GM12864 (cell line): ENCODE data around the gene PPP6R2.

Source experiments
- DNase-seq: peaks from one replicate; pipeline ENCODE4 v3.0.0-alpha.2; 2011; ENCODE audit warnings: low read depth
- H3K4me3 ChIP-seq: 2 replicates; pipeline ENCODE4 v1.5.1; 2011; ENCODE audit warnings: mild to moderate bottlenecking, low read depth, low read length, control low read depth
- CTCF ChIP-seq: IDR thresholded peaks from 2 replicates; pipeline ENCODE4 v1.5.1; 2011; ENCODE audit warnings: low read depth, mild to moderate bottlenecking, moderate library complexity, low read length, control low read depth, inconsistent platforms; ENCODE audit errors: missing control alignments

The PPP6R2 gene

GRCh38 chr22:50486561-50487289 is 143.6 kb downstream of the PPP6R2 start, which contains the start of gene MIOX:
Gene MIOX (plus strand): TSS chr22:50486859. CDS start chr22:50486898, 39 bp downstream.
- no peak for DNase-seq
- TF ChIP-seq CTCF = no peak
- no peak within 1 kb of the TSS for H3K4me3 ChIP-seq

GRCh38 chr22:50487290-50488005 is 144.3 kb downstream of the PPP6R2 start:
- no peak overlapping the region for H3K4me3 ChIP-seq
- TF ChIP-seq CTCF = no peak
- DNase-seq = no peak

GRCh38 chr22:50488006-50488677 is 145.0 kb downstream of the PPP6R2 start:
- no peak for DNase-seq
- no peak for TF ChIP-seq CTCF
- no peak overlapping the region for H3K4me3 ChIP-seq

- DNase-seq = no peak
- no peak overlapping the region for H3K4me3 ChIP-seq
- no peak for TF ChIP-seq CTCF
Measured at GRCh38 chr22:50488886-50489285, 145.8 kb downstream of the PPP6R2 start.

- no peak overlapping the region for H3K4me3 ChIP-seq
- no peak for DNase-seq
- TF ChIP-seq CTCF = no peak
Measured at GRCh38 chr22:50489363-50490243, 146.5 kb downstream of the PPP6R2 start.

GRCh38 chr22:50490531-50491308 is 147.6 kb downstream of the PPP6R2 start:
- H3K4me3 ChIP-seq = no peak overlapping the region
- no peak for TF ChIP-seq CTCF
- DNase-seq = no peak
